Measurements from ENCODE around the gene PMPCA.

GRCh38 chr9:136396219-136396515 lies 14.3 kb upstream of the PMPCA start:
- TF ChIP-seq KDM4A (IDR thresholded peaks at IDR 0.05; ENCODE audit: low read depth, low read length, severe bottlenecking) (no peak), CHD2 (IDR thresholded peaks at IDR 0.05; ENCODE audit: low read length) (no peak), CTCF (IDR thresholded peaks at IDR 0.05; ENCODE audit: control extremely low read depth in 1 of 3, insufficient read depth in 1 of 3, low read depth in 1 of 3, low read length in 3 of 3) (no peak)

Data from H1 (cell line).